Panc1 (cell line): ENCODE data around the gene CELA1.

Experiments
- CTCF ChIP-seq: fragments of 450-650 bp; IDR thresholded peaks from 2 replicates; pipeline ENCODE4 v1.5.1; 2017; ENCODE audit warnings: mild to moderate bottlenecking
- POLR2AphosphoS5 ChIP-seq: IDR thresholded peaks from 2 replicates; pipeline ENCODE4 v1.6.1; 2012; ENCODE audit warnings: mild to moderate bottlenecking, low read depth, low read length, moderate library complexity

GRCh38 chr12:51372021-51372420, 25.5 kb upstream of the CELA1 start:
- TF ChIP-seq CTCF (no peak), POLR2AphosphoS5 (no peak)
